SK-N-SH treated with all-trans-retinoic acid at 6 μM for 48 hours (cell line): ENCODE results near the gene VCX3B.
"Not testable (repeated sequence)": the region's sequence is repeated elsewhere in the genome, so short reads cannot be mapped to it uniquely, and the experiment has no call there.

Experiments used
- ATAC-seq: fragments of 200-7000 bp; cut with Tn5 transposase; 3 replicates; pipeline ENCODE4 v1.9.1; 2020; ENCODE audit warnings: mild to moderate bottlenecking, moderate library complexity
- BACH2 ChIP-seq: fragments of 250-450 bp; sonication (Bioruptor Pico); IDR thresholded peaks from 2 replicates; pipeline ENCODE4 v1.9.0; 2021; ENCODE audit warnings: mild to moderate bottlenecking, borderline replicate concordance
- CREB5 ChIP-seq: fragments of 250-450 bp; sonication (Bioruptor Pico); IDR thresholded peaks from 2 replicates; pipeline ENCODE4 v1.5.1; 2020; ENCODE audit warnings: low read depth, mild to moderate bottlenecking, moderate library complexity
- CSDC2 ChIP-seq: fragments of 250-450 bp; sonication (Bioruptor Pico); IDR thresholded peaks from 2 replicates; pipeline ENCODE4 v1.5.0; 2020; ENCODE audit warnings: mild to moderate bottlenecking, moderate library complexity
- ESRRG ChIP-seq: fragments of 250-450 bp; sonication (Bioruptor Pico); IDR thresholded peaks from 2 replicates; pipeline ENCODE4 v1.6.1; 2021; ENCODE audit warnings: mild to moderate bottlenecking
- GLIS3 ChIP-seq: fragments of 250-450 bp; sonication (Bioruptor Pico); IDR thresholded peaks from 2 replicates; pipeline ENCODE4 v1.5.0; 2020; ENCODE audit warnings: mild to moderate bottlenecking, moderate library complexity
- ISL1 ChIP-seq: fragments of 250-450 bp; sonication (Bioruptor Pico); IDR thresholded peaks from 2 replicates; pipeline ENCODE4 v2.1.2; 2022; ENCODE audit warnings: mild to moderate bottlenecking, moderate library complexity
- OSR1 ChIP-seq: fragments of 250-450 bp; sonication (Bioruptor Pico); IDR thresholded peaks from 2 replicates; pipeline ENCODE4 v1.8.0; 2022; ENCODE audit warnings: moderate library complexity, mild to moderate bottlenecking, inconsistent platforms
- POU6F1 ChIP-seq: fragments of 250-450 bp; sonication (Bioruptor Pico); IDR thresholded peaks from 2 replicates; pipeline ENCODE4 v1.8.0; 2021; ENCODE audit warnings: low read depth, mild to moderate bottlenecking, moderate library complexity, borderline replicate concordance
- PPARA ChIP-seq: fragments of 250-450 bp; sonication (Bioruptor Pico); IDR thresholded peaks from 2 replicates; pipeline ENCODE4 v1.5.0; 2020; ENCODE audit warnings: mild to moderate bottlenecking, borderline replicate concordance
- RARB ChIP-seq: fragments of 250-450 bp; sonication (Bioruptor Pico); IDR thresholded peaks from 2 replicates; pipeline ENCODE4 v1.8.0; 2021; ENCODE audit warnings: mild to moderate bottlenecking, moderate library complexity
- SNAI2 ChIP-seq: fragments of 250-450 bp; sonication (Bioruptor Pico); IDR thresholded peaks from 2 replicates; pipeline ENCODE4 v1.5.0; 2020; ENCODE audit warnings: mild to moderate bottlenecking, moderate library complexity
- TOX ChIP-seq: fragments of 250-450 bp; sonication (Bioruptor Pico); IDR thresholded peaks from 2 replicates; pipeline ENCODE4 v1.8.0; 2021; ENCODE audit warnings: mild to moderate bottlenecking, moderate library complexity, borderline replicate concordance
- TSHZ2 ChIP-seq: fragments of 250-450 bp; sonication (Bioruptor Pico); IDR thresholded peaks from 2 replicates; pipeline ENCODE4 v1.5.0; 2020; ENCODE audit warnings: mild to moderate bottlenecking, moderate library complexity
- ZFP3 ChIP-seq: fragments of 250-450 bp; sonication (Bioruptor Pico); IDR thresholded peaks from 2 replicates; pipeline ENCODE4 v1.5.0; 2020; ENCODE audit warnings: mild to moderate bottlenecking, moderate library complexity
- ZFP30 ChIP-seq: fragments of 450-650 bp; formaldehyde crosslinking; IDR thresholded peaks from 2 replicates; pipeline ENCODE4 v1.5.0; 2022; ENCODE audit warnings: mild to moderate bottlenecking, moderate library complexity
- ZNF70 ChIP-seq: fragments of 450-650 bp; formaldehyde crosslinking; IDR thresholded peaks from 2 replicates; pipeline ENCODE4 v1.5.0; 2020; ENCODE audit warnings: mild to moderate bottlenecking, moderate library complexity
- ZNF8 ChIP-seq: fragments of 450-650 bp; formaldehyde crosslinking; IDR thresholded peaks from 2 replicates; pipeline ENCODE4 v1.5.0; 2020; ENCODE audit warnings: mild to moderate bottlenecking, moderate library complexity
- TF ChIP-seq, protein P1 (sequence below): fragments of 250-450 bp; sonication (Bioruptor Pico); IDR thresholded peaks from 2 replicates; pipeline ENCODE4 v1.5.1; 2021; ENCODE audit warnings: mild to moderate bottlenecking, moderate library complexity
- TF ChIP-seq, protein P2 (sequence below): fragments of 250-450 bp; sonication (Bioruptor Pico); IDR thresholded peaks from 2 replicates; pipeline ENCODE4 v1.8.0; 2020; ENCODE audit warnings: mild to moderate bottlenecking, moderate library complexity, borderline replicate concordance

The VCX3B gene

GRCh38 chrX:8484360-8484949, 19.8 kb downstream of the VCX3B start:
- ATAC-seq: no peak
- TF ChIP-seq ISL1 (CRISPR knock-in tag) (no peak), GLIS3 (no peak), ZNF8 (CRISPR knock-in tag) (no peak), ESRRG (CRISPR knock-in tag) (no peak), TSHZ2 (no peak), RARB (no peak)
- TF ChIP-seq, all 23 proteins: peak for 0

DNA sequence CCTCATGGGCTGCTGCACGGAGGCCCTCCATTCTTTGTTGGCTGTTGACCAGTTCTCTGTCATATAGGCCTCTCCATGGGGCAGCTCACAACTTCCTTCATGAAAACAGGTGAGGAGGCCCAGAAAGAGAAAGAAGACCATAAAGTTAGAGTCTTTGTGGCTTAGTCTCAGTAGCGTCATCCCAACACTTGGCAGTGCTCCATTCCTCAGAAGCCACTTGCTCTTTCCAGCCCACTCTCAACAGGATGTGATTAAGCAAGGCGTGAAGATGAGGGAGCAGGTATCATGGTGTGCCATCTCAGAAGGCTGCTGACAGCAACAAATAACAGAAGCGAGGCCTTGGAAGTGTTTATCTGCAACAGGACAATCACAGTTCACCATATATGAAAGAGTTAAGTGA, 30.4 kb downstream of the VCX3B start:
- ATAC-seq: not testable (repeated sequence)

- ATAC-seq: no peak
- no peak for TF ChIP-seq ZNF70 (CRISPR knock-in tag)
- TF ChIP-seq BACH2: no peak
- no peak for TF ChIP-seq ZFP30 (CRISPR knock-in tag)
- TF ChIP-seq POU6F1 (CRISPR knock-in tag): no peak
These were observed 35.6 kb downstream of the VCX3B start for GRCh38 chrX:8500203-8500602.

DNA sequence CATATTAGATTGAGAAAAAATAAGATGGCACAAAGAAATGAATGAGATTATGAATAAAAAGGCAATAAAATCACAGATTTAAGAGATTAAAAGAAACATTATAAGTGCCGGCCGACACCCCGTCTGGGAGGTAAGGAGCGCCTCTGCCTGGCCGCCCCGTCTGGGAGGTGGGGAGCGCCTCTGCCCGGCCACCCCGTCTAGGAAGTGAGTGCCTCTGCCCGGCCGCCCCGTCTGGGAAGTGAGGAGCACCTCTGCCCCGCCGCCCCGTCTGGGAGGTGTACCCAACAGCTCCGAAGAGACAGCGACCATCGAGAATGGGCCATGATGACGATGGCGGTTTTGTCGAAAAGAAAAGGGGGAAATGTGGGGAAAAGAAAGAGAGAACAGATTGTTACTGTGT, 37.5 kb downstream of the VCX3B start:
- ATAC-seq: not testable (repeated sequence)

DNA sequence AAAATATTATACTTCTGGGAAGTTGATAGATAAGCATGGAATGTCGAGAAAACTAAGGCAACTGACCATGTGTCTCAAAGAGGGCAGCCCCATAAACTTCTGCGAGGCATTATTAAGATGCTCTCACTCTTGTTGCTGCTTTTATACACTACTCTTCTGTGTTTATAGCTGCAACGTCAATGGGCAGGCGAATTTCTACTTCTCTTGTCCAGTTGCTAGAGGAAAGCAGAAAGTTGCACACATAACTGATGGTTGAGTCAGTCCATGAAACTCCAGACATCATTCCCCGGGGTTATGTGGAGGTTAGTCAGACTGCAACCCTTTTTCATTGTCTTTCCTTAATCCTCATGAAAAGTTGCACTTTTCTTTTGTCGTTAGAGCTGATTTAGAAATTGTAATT, 39.8 kb downstream of the VCX3B start:
- no peak for TF ChIP-seq RARB
- no peak for TF ChIP-seq CREB5 (CRISPR knock-in tag)
- TF ChIP-seq ZNF70 (CRISPR knock-in tag): no peak
- TF ChIP-seq, protein P1, sequence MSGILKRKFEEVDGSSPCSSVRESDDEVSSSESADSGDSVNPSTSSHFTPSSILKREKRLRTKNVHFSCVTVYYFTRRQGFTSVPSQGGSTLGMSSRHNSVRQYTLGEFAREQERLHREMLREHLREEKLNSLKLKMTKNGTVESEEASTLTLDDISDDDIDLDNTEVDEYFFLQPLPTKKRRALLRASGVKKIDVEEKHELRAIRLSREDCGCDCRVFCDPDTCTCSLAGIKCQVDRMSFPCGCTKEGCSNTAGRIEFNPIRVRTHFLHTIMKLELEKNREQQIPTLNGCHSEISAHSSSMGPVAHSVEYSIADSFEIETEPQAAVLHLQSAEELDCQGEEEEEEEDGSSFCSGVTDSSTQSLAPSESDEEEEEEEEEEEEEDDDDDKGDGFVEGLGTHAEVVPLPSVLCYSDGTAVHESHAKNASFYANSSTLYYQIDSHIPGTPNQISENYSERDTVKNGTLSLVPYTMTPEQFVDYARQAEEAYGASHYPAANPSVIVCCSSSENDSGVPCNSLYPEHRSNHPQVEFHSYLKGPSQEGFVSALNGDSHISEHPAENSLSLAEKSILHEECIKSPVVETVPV: no peak
- no peak for TF ChIP-seq TSHZ2
- TF ChIP-seq TOX: no peak
- TF ChIP-seq PPARA: no peak
- TF ChIP-seq OSR1: no peak
- TF ChIP-seq ZFP3 (CRISPR knock-in tag): no peak
- TF ChIP-seq SNAI2 (CRISPR knock-in tag): no peak
- TF ChIP-seq CSDC2 (CRISPR knock-in tag): no peak
- TF ChIP-seq, protein P2, sequence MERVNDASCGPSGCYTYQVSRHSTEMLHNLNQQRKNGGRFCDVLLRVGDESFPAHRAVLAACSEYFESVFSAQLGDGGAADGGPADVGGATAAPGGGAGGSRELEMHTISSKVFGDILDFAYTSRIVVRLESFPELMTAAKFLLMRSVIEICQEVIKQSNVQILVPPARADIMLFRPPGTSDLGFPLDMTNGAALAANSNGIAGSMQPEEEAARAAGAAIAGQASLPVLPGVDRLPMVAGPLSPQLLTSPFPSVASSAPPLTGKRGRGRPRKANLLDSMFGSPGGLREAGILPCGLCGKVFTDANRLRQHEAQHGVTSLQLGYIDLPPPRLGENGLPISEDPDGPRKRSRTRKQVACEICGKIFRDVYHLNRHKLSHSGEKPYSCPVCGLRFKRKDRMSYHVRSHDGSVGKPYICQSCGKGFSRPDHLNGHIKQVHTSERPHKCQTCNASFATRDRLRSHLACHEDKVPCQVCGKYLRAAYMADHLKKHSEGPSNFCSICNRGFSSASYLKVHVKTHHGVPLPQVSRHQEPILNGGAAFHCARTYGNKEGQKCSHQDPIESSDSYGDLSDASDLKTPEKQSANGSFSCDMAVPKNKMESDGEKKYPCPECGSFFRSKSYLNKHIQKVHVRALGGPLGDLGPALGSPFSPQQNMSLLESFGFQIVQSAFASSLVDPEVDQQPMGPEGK (CRISPR knock-in tag): no peak
- TF ChIP-seq ESRRG (CRISPR knock-in tag): no peak
- no peak for TF ChIP-seq ISL1 (CRISPR knock-in tag)
- no peak for ATAC-seq
